ENCODE results near the gene ST6GALNAC6. TPM values are rescaled to one million over a fixed set of nuclear protein-coding genes. Genes with fewer than 3 reads are reported as not detected.

ST6GALNAC6 gene
- total and polyA plus RNA-seq, 2 of the 8 experiments (the other 6 are each of a cell fraction or from before 2014, with no cell fraction given), result 43.7 to 64.4 TPM

- Histone ChIP-seq H3K4me3 (ENCODE audit: extremely low read depth in 1 of 4, insufficient read depth in 2 of 4, low read depth in 3 of 4, low read length in 4 of 4) (peak overlapping the region; percentile 41 to 81 (median 72)), H3K4ac (replicated peaks; ENCODE audit: insufficient read length, low read depth, low read length) (no peak overlapping the region), H4K8ac (ENCODE audit: extremely low read depth, insufficient read depth, low read length) (no peak overlapping the region), H3K18ac (ENCODE audit: extremely low read depth, low read length) (no peak overlapping the region), H3K4me2 (ENCODE audit: insufficient read depth in 1 of 2, low read depth in 2 of 2, low read length in 2 of 2) (peak overlapping the region; percentile 76 to 95), H4K91ac (replicated peaks; ENCODE audit: insufficient read length, low read length) (no peak overlapping the region), H2AK5ac (ENCODE audit: low read depth, low read length) (no peak overlapping the region), H2BK20ac (ENCODE audit: low read length) (no peak overlapping the region), H3K23me2 (ENCODE audit: low read depth, low read length) (peaks cover 17% of the 10 kb centered on the region; the same call in 1 of the 2 replicates), H3K36me3 (ENCODE audit: control insufficient read depth in 2 of 4, insufficient read depth in 4 of 4, low read length in 3 of 4) (no peaks in the 10 kb centered on the region), H2BK15ac (ENCODE audit: low read length) (no peak overlapping the region), H3K56ac (replicated peaks; ENCODE audit: insufficient read length, low read depth, low read length) (no peak overlapping the region), H3K79me1 (ENCODE audit: low read depth, low read length) (no peaks in the 10 kb centered on the region), H3K9ac (replicated peaks in 1 of 4; ENCODE audit: extremely low read depth in 1 of 4, low read depth in 3 of 4, low read length in 3 of 4) (peak overlapping the region in 2 of 4 experiments; percentile 38 to 46; a peak in 3 of 7 replicates), H2BK12ac (ENCODE audit: low read depth, low read length) (peak overlapping the region; percentile 68; the same call in 1 of the 2 replicates), H3K23ac (ENCODE audit: insufficient read length) (no peak overlapping the region), H3K27ac (ENCODE audit: low read depth, low read length) (no peak overlapping the region), H3K14ac (ENCODE audit: insufficient read length) (no peak overlapping the region), H2BK120ac (replicated peaks; ENCODE audit: low read depth, low read length) (no peak overlapping the region), H3K9me3 (ENCODE audit: insufficient read depth in 2 of 2, low read depth in 1 of 2, low read length in 1 of 2) (no peaks in the 10 kb centered on the region), H2BK5ac (ENCODE audit: low read depth, low read length) (0 out of 2 replicates have a peak overlapping the region, but pooled peaks have one; percentile 44), H3K79me2 (ENCODE audit: control insufficient read depth in 1 of 2, insufficient read depth in 2 of 2, low read length in 2 of 2) (no peaks in the 10 kb centered on the region), H4K20me1 (replicated peaks in 1 of 2; ENCODE audit: control insufficient read depth in 1 of 2, insufficient read depth in 2 of 2, low read length in 2 of 2) (peaks cover 0 to 3% of the 10 kb centered on the region in 2 experiments), H3K4me1 (replicated peaks in 1 of 4; ENCODE audit: control insufficient read depth in 3 of 4, insufficient read depth in 4 of 4, low read length in 3 of 4) (peaks cover 8 to 20% (median 18%) of the 10 kb centered on the region in 4 experiments), H4K5ac (ENCODE audit: insufficient read length, low read depth, low read length) (no peak overlapping the region), H2AFZ (ENCODE audit: low read length) (peak overlapping the region; percentile 61; the same call in 1 of the 2 replicates), H3K27me3 (replicated peaks in 1 of 4; ENCODE audit: control insufficient read depth in 3 of 4, extremely low read depth in 1 of 4, insufficient read depth in 3 of 4, low read length in 3 of 4) (peaks cover 0 to 23% (median 18%) of the 10 kb centered on the region in 4 experiments; a peak in 6 of 7 replicates)
- TF ChIP-seq, protein P1, sequence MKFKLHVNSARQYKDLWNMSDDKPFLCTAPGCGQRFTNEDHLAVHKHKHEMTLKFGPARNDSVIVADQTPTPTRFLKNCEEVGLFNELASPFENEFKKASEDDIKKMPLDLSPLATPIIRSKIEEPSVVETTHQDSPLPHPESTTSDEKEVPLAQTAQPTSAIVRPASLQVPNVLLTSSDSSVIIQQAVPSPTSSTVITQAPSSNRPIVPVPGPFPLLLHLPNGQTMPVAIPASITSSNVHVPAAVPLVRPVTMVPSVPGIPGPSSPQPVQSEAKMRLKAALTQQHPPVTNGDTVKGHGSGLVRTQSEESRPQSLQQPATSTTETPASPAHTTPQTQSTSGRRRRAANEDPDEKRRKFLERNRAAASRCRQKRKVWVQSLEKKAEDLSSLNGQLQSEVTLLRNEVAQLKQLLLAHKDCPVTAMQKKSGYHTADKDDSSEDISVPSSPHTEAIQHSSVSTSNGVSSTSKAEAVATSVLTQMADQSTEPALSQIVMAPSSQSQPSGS (IDR thresholded peaks at IDR 0.05; ENCODE audit: low read length), result no peak
- TF ChIP-seq, protein P2, sequence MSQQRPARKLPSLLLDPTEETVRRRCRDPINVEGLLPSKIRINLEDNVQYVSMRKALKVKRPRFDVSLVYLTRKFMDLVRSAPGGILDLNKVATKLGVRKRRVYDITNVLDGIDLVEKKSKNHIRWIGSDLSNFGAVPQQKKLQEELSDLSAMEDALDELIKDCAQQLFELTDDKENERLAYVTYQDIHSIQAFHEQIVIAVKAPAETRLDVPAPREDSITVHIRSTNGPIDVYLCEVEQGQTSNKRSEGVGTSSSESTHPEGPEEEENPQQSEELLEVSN (IDR thresholded peaks at IDR 0.05), result no peak
- TF ChIP-seq USF2 (IDR thresholded peaks at IDR 0.05; ENCODE audit: low read length) (no peak), SP4 (IDR thresholded peaks at IDR 0.05; ENCODE audit: low read length) (no peak), PHF8 (conservative IDR thresholded peaks at IDR 0.05; ENCODE audit: low read depth, low read length) (no peak), TCF12 (IDR thresholded peaks at IDR 0.05; ENCODE audit: low read depth, low read length) (no peak), BRCA1 (IDR thresholded peaks at IDR 0.05; ENCODE audit: low read depth, low read length) (no peak)
- 58% methylated on average over 14 of the region's 14 CpGs; no CpG with 5 or more reads in 1 of the 2 experiments for WGBS, 2 experiments (ENCODE audit: extremely low coverage in 1 of 2, insufficient coverage in 1 of 2, insufficient read length in 1 of 2, insufficient replicate concordance in 2 of 2, low coverage in 1 of 2, low lambda C conversion rate in 2 of 2, missing lambda C conversion rate in 1 of 2)
- FAIRE-seq (no peak), DNase-seq (ENCODE audit: low read depth in 1 of 2, low spot score in 2 of 2) (no peak)
- ChIA-PET POLR2A (ENCODE audit: partially characterized antibody) (interaction anchor here (1.1 kb wide), 1 partner anchor 27 kb away, joined by 3 read pairs; the partner anchor contains the start of gene ST6GALNAC6), CTCF (ENCODE audit: partially characterized antibody) (interaction anchor here (0.6 to 1.4 kb wide), 6 partner anchors 17 to 225 kb away, joined by 3 to 5 read pairs (median 3); no protein-coding TSS in a partner anchor)
Observed at GRCh38 chr9:127925959-127926905, 26.8 kb upstream of the ST6GALNAC6 start.
